GM18520 (cell line): ENCODE data around the gene RLN2.
"Not testable (repeated sequence)": the region's sequence is repeated elsewhere in the genome, so short reads cannot be mapped to it uniquely, and the experiment has no call there.

Experiments
- ATAC-seq: cut with Tn5 transposase; IDR thresholded peaks from one replicate; pipeline ENCODE4 v1.9.1; 2021; ENCODE audit not compliant: unreplicated experiment

Gene RLN2

GRCh38 chr9:5303840-5304795 lies at the start of gene RLN2:
Gene RLN2 (minus strand): TSS chr9:5304716. CDS start chr9:5304580, 136 bp downstream.
- peak; percentile 97 for ATAC-seq

GRCh38 chr9:5354184-5354583 lies 49.7 kb upstream of the RLN2 start:
- ATAC-seq: no peak

DNA sequence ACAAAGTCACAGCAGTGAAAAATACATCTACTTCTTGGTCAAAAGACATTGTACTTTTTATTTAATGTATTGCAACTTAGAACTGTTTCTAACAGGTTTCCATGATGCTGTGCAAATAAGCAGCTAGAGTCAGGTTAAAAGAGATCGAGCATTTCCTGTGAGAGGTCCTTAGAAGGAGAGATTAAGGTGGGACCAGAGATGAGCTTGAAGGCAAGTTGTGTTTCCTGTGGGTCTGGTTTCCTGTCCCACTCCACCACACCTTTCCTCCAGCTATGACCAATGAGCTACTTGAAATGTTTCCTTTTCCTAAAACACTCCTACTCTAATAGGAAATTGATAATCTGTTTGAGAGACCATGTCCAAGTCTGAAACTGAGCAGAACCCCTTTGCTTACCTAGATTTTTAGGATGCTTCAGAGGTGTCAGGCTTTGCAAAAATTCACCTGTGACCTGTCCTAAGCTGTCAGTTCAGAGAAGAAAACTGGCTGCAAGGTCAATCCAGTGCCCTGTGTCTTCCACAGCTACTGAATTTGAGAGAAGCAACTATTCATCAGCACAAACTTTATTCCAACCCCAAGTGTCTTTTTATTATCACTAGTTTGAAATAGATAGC lies 48.2 kb upstream of the RLN2 start:
- no peak for ATAC-seq

- ATAC-seq: peak; percentile 97
These were observed 34.8 kb upstream of the RLN2 start, which contains the start of gene RLN1 for GRCh38 chr9:5338992-5339981. Gene RLN1 (minus strand): TSS chr9:5339876. CDS start chr9:5339746, 130 bp downstream.

DNA sequence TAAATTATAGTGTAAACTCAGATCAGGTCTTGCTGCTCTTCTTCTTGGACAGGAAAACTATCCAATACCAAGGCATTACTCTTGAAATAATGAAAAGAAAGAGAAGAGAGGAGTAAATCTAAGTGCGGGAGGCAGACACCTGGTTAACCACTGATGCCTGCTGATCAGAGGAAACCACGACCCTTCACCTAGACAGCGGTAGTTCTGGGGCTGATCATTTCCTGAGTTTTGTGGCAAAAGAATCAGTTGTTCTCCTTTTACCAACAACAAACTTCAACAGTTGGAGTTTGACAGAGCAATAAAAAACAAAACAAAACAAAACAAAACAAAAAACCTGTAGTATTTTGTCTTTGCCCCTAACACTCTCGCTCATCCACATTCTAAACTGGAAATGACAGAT lies 32.2 kb upstream of the RLN2 start:
- ATAC-seq: no peak

DNA sequence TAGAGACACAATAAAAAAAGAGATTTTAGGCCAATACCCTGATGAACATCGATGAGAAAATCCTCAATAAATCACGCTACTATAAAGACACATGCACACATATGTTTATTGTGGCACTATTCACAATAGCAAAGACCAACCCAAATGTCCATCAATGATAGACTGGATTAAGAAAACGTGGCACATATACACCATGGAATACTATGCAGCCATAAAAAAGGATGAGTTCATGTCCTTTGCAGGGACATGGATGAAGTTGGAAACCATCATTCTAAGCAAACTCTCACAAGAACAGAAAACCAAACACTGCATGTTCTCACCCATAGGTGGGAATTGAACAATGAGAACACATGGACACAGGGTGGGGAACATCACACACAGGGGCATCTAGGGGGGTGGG lies 26.8 kb upstream of the RLN2 start:
- ATAC-seq: not testable (repeated sequence)

GRCh38 chr9:5326893-5327548 lies 22.5 kb upstream of the RLN2 start:
- ATAC-seq: no peak

DNA sequence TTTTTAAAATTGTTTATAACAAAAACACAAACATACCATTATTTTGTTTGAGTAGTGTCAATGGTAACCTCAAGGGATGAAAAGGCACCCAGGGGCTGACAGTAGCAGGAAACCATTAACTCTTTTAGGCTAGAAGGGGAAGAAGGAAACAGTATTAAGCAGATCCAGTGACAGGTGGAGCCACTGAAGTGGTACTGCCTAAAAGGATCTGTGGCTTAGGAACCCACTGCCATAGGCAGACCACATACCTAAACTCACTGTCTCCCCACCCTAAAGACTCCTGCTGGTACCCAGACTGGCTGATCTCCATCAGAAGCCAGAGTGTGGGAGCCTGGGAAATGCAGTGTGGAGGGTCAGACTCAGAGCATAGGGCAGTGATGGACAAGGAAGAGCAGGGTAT lies 21.7 kb upstream of the RLN2 start:
- no peak for ATAC-seq

- ATAC-seq: not testable (repeated sequence)
These were observed 17.1 kb upstream of the RLN2 start for GRCh38 chr9:5321601-5322000.

DNA sequence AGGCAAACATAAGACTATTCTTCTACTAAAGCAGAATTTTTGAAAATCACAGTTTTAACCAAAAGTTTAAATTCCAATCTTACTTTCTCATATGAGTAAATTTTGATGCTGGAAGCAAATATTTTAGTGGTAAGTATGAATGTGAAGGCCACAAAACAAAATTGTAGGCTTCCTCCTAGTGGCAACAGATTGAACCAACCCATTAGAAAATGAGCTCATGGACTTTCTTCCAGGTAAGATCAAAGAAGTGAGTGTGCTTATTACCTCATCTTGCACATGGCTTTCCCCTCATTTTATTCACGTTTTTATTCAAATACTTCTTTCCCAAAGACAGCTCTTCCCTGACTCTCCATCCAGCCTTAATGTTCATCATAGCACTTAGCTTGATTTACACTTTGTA lies 16.5 kb upstream of the RLN2 start:
- ATAC-seq: no peak

DNA sequence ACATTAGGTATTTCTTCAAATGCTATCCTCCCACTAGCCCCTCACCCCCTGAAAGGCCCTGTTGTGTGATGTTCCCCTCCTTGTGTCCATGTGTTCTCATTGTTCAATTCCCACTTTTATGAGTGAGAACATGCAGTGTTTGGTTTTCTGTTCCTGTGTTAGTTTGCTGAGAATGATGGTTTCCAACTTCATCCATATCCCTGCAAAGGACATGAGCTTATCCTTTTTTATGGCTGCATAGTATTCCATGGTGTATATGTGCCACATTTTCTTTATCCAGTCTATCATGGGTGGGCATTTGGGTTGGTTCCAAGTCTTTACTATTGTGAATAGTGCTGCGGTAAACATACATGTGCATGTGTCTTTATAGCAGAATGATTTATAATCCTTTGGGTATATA lies 11.9 kb upstream of the RLN2 start:
- not testable (repeated sequence) for ATAC-seq

DNA sequence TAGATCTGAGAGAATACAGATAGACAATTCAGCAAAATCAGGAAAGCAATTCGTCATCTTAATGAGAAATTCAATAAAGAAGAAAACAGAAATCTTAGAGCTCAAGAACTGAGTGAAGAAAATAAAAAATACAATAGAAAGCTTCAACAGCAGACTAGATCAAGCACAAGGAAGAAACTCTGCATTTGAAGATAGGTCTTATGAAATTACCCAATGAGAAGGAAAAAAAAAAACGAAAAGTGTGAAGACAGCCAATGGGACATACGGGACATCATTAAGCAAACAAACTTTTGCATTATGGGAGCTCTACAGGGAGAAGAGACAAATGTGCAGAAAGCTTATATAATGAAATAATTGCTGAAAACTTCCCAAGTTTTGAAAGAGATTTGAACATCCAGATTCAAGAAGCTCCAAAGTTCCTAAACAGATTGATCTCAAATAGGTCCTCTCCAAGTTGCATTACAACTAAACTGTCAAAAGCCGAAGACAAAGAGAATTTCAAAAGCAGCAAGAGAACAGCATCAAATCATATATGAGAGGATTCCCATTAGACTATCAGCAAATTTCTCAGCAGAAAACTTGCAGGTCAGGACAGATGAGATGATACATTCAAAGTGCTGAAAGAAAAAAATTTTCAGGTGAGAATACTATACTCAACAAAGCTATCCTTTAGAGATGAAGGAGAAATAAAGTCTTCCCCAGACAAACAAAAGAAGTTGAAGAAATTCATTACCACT lies 10.8 kb upstream of the RLN2 start:
- ATAC-seq: no peak

- ATAC-seq: no peak
These were observed 6.3 kb upstream of the RLN2 start for GRCh38 chr9:5310851-5311250.

DNA sequence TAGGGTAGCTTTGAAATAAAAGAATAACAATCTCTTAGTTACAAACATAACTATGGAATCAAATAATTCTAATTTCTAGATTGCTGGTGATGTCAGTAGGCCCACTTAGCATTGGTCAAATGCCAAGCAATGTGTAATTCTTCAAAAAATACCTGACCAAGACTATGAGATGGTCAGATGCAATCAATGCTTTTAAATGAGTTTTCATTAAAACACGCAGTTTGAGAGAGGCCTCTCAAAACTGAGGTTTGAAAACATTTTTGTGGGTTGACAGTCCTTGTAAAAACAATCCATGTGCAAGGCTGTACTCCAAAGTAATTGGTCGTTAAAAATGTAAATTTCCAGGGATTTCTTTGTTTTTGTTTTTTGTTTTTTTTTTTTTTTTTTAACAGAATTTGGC lies 1.2 kb upstream of the RLN2 start:
- no peak for ATAC-seq

- no peak for ATAC-seq
These were observed 3.0 kb downstream of the RLN2 start for GRCh38 chr9:5301544-5301943.

GRCh38 chr9:5292141-5292540 lies 12.4 kb downstream of the RLN2 start:
- no peak for ATAC-seq

GRCh38 chr9:5288591-5288990 lies 15.9 kb downstream of the RLN2 start:
- no peak for ATAC-seq

GRCh38 chr9:5286262-5286661 lies 18.3 kb downstream of the RLN2 start:
- no peak for ATAC-seq

- ATAC-seq: no peak
These were observed 26.0 kb downstream of the RLN2 start for GRCh38 chr9:5278486-5278885.

DNA sequence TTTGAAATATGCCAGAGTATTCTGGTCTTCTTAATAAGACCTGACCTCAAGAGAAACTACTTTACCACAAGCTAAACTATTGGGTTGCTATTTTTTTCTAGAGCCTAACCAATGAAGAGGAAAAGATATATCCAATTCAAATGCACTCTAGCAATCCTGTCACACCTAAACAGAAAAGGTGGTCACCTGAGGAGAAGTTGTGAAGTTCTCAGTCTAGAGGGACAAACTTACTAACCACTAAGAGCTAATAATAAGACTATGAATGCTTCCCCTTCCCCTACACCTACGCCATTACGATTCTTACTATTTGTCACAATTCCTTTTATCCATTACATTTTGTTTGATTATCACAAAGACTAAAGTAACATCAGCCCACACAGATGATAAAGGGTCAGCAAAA lies 29.7 kb downstream of the RLN2 start:
- peak; percentile 69 for ATAC-seq
